Activated CD4-positive, CD25-positive, alpha-beta regulatory T cell treated with anti-CD3 and anti-CD28 coated beads, Interleukin-2, amount 50 U/mL, for 16 hours (primary cell): ENCODE measurements around the gene LYPD4.

Experiments used
- DNase-seq: peaks from one replicate; pipeline ENCODE4 v3.0.0-alpha.2; 2020; ENCODE audit warnings: low read depth, low spot score

Gene LYPD4

DNA sequence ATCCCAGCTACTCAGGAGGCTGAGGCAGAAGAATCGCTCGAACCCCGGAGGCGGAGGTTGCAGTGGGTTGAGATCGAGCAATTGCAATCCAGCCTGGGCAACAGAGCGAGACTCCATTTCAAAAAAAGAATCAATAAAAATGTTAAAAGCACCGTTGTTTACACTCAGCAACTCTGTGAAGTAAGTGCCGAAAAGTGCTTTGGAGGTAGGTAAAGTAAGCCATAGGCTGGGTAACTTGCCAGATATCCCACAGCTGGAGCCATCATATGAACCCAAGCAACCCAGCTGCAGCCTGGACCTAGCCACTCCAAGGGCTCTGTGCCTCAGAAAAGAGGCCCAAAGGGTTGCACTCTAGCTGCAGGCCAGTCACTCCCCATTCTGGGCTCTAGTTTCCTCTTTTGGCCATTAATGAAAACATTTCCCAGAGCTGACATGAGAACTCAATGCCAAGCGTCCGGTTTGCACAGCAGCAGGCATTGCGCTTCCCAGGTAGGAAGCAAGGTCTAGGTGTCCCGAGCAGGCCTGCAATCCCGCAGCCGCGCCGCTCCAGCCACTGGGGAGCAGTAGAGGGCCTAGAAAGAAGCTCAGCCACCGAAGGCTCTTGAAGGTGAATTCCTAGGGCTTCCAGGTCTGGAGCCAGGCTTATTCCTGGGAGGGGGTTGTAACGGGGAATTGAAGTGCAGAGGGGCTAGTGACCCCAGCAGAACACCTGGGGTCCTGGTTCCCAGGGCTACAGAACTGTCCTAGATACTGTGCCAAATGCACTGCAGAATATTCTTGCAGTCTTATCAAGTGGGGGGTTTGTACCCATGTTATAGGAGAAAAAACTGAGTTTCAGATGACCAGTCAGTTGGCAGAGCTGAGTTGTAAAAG, 28.5 kb upstream of the LYPD4 start:
- DNase-seq = no peak

DNA sequence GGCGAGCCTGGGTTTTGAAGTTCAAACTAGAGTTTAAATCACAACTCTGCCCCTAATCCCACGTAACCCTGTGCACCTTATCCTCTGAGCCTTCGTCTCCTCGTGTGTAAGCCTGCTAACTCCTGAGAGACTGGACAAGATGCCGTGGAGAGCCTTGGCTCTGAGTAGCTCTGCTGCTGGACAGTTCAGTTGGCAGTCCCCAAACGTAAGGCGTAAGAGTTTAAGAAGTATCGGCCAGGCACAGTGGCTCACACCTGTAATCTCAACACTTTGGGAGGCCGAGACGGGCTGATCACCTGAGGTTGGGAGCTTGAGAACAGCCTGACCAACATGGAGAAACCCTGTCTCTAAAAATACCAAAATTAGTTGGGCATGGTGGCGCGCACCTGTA, 27.9 kb upstream of the LYPD4 start:
- no peak for DNase-seq

DNA sequence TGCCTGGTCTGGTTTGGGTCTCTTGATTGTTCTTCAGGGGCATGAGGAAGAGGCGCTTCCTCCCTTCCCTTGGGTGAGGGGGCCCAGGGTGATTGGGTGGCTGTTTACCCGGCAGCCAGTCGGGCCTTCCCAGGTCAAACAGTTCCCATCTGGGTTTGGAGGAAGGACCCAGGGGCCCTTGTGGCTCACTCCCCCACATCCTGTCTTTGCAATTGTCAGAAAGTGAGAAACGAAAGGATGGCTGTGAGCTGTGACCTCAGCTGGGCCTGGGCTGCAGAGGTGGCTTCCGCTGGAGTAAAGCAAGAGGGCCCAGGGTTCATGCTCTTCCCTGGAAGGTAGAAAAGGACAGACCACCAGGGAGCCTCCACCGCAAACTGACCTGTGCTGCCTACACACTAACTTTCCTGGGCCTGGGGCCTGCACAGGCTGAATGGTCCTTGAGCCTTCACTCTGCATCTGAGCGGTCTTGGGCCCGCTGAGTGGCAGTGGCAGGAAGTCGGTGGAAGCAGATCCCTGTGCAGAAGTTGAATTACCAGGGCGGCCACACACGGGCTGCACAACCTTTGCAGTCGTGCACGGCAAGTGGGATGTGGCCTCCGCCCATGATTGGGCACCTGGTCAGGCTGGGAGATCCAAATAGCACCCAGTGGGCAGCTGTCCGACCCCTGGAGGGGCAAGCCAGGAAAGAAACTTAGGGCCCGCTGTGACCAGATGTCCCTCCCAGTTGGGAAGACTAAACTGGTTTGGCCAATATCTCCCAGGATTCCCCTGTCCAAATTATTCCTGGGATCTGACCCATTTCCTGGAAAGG, 27.3 kb upstream of the LYPD4 start:
- no peak for DNase-seq

DNA sequence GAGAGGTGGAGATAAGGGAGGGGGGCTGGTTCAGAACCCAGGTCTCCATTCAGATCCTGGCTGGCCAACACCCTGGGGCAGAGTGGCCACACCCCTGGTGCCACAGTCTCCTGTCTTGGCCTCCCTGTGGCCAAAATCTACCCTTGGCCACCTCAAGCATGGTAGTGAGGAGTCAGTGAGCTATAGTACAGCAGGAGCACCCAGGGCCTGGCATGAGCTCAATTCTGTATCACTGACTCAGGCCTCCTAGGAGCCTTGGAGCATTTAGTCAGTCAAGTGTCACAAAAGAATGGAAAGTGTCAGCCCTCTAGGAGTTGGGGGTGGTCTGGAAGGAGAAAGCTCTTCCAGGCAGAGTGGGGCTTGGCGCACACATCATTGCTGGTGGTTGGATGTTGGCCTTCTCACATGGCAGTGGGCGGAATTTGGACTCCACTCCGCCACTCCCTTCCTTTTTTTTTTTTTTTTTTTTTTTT, 26.0 kb upstream of the LYPD4 start:
- DNase-seq = no peak

GRCh38 chr19:41869374-41869955, 25.0 kb upstream of the LYPD4 start:
- DNase-seq = no peak

DNA sequence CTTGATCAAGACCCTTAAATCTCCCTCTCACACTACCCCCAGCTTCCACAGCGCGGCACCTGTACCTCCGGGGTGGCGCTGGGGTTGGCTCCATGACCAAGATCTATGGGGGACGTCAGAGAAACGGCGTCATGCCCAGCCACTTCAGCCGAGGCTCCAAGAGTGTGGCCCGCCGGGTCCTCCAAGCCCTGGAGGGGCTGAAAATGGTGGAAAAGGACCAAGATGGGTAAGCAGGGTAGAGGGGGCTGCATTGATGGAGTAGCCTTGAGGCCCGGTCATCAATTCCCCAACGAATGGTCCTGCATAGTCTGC, 24.5 kb upstream of the LYPD4 start:
- no peak for DNase-seq

- DNase-seq = no peak
Measured at GRCh38 chr19:41868120-41868988, 23.9 kb upstream of the LYPD4 start.

DNA sequence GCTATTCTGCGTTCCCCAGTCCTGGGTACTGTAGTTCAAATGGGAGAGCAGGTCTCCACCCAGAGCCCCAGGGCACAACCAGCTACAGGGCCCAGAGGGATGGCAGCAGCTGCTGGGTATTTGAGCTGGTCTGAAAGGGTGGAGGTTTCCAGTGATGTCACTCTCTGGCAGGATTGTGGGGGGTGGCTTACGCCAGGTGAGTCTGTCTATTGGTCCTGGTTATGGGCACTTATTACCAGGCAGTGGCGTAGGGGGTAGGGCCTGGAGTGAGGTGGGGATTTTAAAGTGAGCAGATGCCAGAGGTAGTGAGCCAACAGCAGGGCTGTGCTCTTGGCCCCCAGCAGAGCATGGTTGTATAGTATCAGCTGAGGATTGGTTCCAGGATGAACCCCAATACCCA, 21.8 kb upstream of the LYPD4 start:
- no peak for DNase-seq

DNA sequence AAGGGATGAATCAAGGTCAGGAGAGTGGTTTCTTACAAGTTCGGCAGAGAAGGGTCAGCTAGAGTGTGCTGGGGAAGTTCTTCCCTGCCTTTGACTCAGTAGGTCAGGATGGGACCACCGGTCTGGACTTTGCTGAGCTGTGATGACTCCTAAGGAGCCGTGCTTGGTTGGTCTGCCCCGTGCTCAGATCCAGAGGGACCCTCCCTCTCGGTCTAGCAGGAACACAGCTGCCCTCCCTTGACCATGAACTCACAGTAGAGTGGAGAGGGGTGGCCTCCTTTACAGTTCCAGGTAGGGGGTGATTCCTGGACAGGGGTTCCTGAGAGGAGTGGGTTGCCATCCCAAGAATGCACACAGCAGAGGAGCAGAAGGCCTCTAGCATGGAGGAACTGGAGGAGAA, 19.9 kb upstream of the LYPD4 start:
- no peak for DNase-seq

DNA sequence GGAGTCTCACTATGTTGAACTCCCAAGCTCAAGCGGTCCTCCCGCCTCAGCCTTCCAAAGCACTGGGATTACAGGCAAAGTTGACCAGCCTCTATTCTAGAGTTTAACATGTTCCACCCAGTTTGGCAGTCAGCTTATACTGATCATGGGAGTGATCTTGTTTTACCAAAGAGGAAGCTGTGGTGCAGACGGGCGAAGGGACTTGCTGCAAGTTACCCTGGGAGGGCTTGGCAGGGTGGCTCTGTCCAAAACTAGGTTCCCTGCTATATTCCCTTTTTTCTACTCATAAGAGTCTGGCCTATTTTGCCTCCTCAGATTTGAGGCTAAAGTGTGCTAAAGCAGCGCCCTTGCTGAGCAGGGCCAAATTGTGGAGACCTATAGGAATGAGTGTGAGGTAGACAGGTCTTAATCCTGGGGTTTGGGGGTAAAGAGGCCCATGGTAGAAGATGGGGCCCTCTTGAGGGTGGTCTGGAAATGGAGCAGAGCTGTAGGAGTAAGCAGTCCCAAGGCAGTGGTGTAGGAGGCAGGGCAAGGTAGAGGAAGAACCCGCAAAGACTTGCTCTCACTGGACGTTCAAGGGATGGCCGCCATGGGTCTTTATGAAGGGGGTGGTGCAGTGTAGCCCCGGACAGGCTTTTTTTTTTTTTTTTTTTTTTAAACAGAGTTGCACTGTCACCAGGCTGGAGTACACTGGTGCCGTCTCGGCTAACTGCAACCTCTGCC, 18.9 kb upstream of the LYPD4 start:
- DNase-seq = no peak

DNA sequence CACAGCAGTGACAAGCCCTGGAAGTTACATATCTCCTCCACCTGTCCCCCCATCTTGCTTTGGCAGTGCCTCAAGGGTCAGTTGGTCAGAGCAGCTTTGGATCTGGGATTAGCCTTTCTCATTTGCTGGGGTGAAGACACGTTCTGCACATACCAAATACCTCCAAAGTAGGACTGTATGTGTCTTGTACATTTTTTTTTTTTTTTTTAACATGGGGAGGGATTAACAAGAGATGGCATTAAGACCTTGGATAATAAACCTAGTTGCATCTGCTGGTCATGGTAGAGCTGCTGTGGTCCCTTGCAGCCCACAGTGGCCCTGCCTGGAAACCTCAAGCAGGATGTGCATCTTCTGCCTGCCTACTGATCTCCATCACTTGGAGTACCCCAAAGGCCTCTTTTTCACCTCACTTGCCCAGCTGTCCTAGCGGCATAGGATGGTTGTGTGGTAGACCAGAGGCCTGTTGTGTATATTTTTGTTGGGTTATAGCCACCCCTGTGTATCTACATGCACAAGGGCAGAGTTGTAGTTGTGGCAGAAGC, 18.0 kb upstream of the LYPD4 start:
- DNase-seq = no peak

GRCh38 chr19:41861846-41862245, 17.4 kb upstream of the LYPD4 start:
- DNase-seq = no peak

DNA sequence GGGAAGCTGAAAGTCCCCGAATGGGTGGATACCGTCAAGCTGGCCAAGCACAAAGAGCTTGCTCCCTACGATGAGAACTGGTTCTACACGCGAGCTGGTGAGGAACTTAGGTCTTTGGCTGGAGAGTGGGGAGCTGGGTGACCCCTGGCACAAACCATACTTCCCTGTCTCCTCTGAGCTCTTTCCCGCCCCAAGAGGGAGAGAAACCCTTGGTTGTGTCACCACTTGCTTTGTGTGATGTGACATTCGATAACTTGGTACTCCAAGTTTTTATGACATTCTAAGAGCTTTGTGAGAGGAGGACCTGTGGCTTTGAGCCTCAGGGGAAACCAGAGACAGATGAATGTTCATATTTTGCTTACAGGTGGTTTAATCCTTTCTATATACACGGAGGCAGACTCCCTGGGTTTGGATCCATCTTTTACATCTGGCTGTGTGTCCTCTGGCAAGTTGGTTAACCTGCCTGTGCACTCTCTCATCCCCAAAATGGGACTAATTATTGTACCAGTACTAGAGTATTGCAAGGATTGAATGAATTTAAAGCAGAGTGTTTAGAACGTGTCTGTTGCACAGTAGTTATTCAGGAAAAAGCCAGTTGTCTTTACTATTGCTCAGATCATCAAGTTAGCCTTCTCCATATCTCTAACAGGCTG, 16.8 kb upstream of the LYPD4 start:
- no peak for DNase-seq

- no peak for DNase-seq
Measured at GRCh38 chr19:41860419-41861115, 16.1 kb upstream of the LYPD4 start.

GRCh38 chr19:41859618-41860418, 15.3 kb upstream of the LYPD4 start, which contains the start of gene RPS19:
Gene RPS19, plus strand, starts transcription at chr19:41860255. Its CDS starts 520 bp downstream, at chr19:41860775.
- peak; percentile 97 for DNase-seq

DNA sequence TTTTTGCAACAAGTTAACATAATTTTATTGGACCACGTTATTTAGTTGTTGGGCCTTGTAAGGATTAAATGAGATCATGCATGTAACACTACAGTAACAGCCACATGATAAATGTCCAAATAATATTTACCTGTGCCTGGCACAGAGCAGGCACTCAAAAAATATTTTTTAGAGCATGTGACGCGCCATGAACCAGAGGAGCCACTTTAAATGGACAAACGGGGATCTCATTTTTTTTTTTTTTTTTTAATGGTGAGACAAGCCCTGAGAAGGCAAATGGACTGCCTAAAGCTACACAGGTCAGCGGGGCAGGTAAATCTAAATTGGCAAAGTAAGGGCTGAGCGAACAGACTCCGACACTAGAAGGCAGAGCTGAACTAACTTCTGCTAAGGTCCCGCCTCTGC, 14.7 kb upstream of the LYPD4 start:
- no peak for DNase-seq

- no peak for DNase-seq
Measured at GRCh38 chr19:41853768-41854167, 9.3 kb upstream of the LYPD4 start.

GRCh38 chr19:41853344-41853743, 8.9 kb upstream of the LYPD4 start:
- DNase-seq = no peak

GRCh38 chr19:41851456-41851855, 7.0 kb upstream of the LYPD4 start:
- DNase-seq = no peak
